Skeletal muscle tissue (tissue), 4 donors: ENCODE results near the gene ZNF865. TPM values are rescaled to one million over a fixed set of nuclear protein-coding genes. Genes with fewer than 3 reads are reported as not detected.

Experiments
- H3K27ac ChIP-seq: one replicate; pipeline ENCODE4 v1.7.0; 2013; ENCODE audit warnings: mild to moderate bottlenecking, low read depth, low read length, inconsistent platforms
- H3K27me3 ChIP-seq, 3 donors: one replicate each; pipeline ENCODE4 v1.7.0; 2013; ENCODE audit warnings: low read length in 3 of 3; ENCODE audit not compliant: control insufficient read depth in 3 of 3, insufficient read depth in 3 of 3
- H3K36me3 ChIP-seq, 3 donors: one replicate each; pipeline ENCODE4 v1.7.0; 2013; ENCODE audit warnings: low read length in 3 of 3; ENCODE audit not compliant: control insufficient read depth in 3 of 3, insufficient read depth in 3 of 3
- H3K4me1 ChIP-seq, 3 donors: one replicate each; pipeline ENCODE4 v1.7.0; 2013; ENCODE audit warnings: low read length in 3 of 3, mild to moderate bottlenecking in 3 of 3; ENCODE audit not compliant: control insufficient read depth in 3 of 3, insufficient read depth in 3 of 3
- H3K4me3 ChIP-seq, 3 donors: one replicate each; pipeline ENCODE4 v1.7.0; 2013; ENCODE audit warnings: low read length in 3 of 3
- H3K9ac ChIP-seq, 3 donors: one replicate each; pipeline ENCODE4 v1.7.0; 2013; ENCODE audit warnings: low read length in 3 of 3, mild to moderate bottlenecking in 3 of 3, moderate library complexity in 2 of 3, low read depth in 1 of 3
- H3K9me3 ChIP-seq, 3 donors: one replicate each; pipeline ENCODE4 v1.7.0; 2013; ENCODE audit warnings: low read length in 3 of 3; ENCODE audit not compliant: control insufficient read depth in 3 of 3
- total RNA-seq: library from RNA; depleted of rRNA; stranded (reverse); fragments of >200 nt; gene quantifications from one replicate; pipeline ENCODE4 v1.2.3, GENCODE V29; 2014
- donor health status: Osteomylitis.

Gene ZNF865
- total RNA-seq, 1 donor from 2014 or later, result 1.0 TPM

GRCh38 chr19:55648585-55649267 lies 43.3 kb downstream of the ZNF865 start:
- Histone ChIP-seq H3K4me1 (peaks cover 32 to 40% (median 35%) of the 10 kb centered on the region in 3 donors), H3K9me3 (no peaks in the 10 kb centered on the region), H3K27ac (peak overlapping the region; percentile 60), H3K9ac (peak overlapping the region; percentile 80 to 88 (median 87)), H3K36me3 (peaks cover 12 to 16% (median 14%) of the 10 kb centered on the region in 3 donors), H3K27me3 (no peaks in the 10 kb centered on the region), H3K4me3 (peak overlapping the region; percentile 78 to 87 (median 85))

- H3K4me3 ChIP-seq, result peak overlapping the region; percentile 78 to 87 (median 85)
- peaks cover 26 to 32% (median 27%) of the 10 kb centered on the region in 3 donors for H3K4me1 ChIP-seq
- no peaks in the 10 kb centered on the region for H3K27me3 ChIP-seq
- no peaks in the 10 kb centered on the region for H3K9me3 ChIP-seq
- H3K9ac ChIP-seq, result peak overlapping the region in 1 of 3 donors; percentile 88
- H3K36me3 ChIP-seq, result peaks cover 12 to 16% (median 12%) of the 10 kb centered on the region in 3 donors
- no peak overlapping the region for H3K27ac ChIP-seq
These were observed 44.0 kb downstream of the ZNF865 start for GRCh38 chr19:55649268-55650125.

DNA sequence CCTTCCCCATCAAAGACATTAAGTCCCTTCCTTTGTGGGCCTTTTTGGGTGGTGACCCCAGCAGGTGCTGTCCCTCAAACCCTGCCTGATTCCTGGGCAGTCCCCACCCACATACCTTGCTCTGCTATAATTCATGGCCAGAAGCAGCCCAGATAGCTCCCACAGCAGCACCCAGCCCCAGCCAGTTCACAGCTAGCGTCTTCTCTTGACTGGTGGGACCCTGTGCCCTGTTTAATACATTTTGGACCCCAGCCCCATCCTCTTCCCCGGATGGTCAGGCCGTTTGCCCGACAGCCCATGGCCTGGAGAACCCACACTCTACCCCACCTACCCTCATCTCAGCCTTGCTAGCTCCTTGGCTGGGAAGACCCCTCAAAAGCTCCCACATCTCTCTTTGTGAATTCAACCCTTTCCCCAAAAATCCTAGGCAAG lies 44.7 kb downstream of the ZNF865 start:
- peaks cover 6 to 11% (median 7%) of the 10 kb centered on the region in 3 donors for H3K36me3 ChIP-seq
- H3K4me1 ChIP-seq, result peaks cover 20 to 26% (median 22%) of the 10 kb centered on the region in 3 donors
- H3K27ac ChIP-seq, result no peak overlapping the region
- no peaks in the 10 kb centered on the region for H3K27me3 ChIP-seq
- no peaks in the 10 kb centered on the region for H3K9me3 ChIP-seq
- no peak overlapping the region for H3K4me3 ChIP-seq
- no peak overlapping the region for H3K9ac ChIP-seq

DNA sequence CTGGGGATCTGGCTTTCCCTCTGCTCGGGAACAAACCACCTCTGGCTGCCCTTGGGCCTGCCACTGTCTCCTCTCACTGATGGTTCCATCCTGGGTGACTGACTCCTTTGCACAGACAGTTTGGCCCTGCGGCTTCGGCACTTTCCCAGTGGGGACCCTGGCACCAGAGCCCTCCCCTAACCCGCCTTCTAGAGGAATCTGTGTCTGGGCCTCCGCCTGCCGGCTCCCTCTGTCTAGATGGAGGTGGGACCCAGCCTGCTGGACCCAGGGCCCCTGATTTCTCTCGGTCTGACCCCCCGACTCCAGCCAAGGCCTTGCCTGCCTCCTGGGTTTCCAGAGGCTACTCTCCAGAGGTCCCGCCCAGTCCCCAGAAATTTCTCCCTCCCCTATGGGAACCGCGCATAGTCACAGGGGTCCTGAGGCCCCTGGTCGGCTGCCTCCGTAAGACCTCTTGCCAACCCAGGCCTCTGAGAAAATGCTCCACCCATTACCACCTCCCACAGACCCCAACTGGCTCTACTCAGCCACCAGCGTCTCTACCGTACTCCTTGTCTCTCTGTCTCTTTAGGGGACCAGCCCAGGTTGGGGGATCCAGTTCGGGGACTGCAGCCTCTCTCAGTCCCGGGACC lies 45.3 kb downstream of the ZNF865 start:
- H3K9ac ChIP-seq, result no peak overlapping the region
- H3K27ac ChIP-seq, result no peak overlapping the region
- H3K36me3 ChIP-seq, result peaks cover under 1 to 6% (median 2%) of the 10 kb centered on the region in 3 donors
- no peak overlapping the region for H3K4me3 ChIP-seq
- H3K27me3 ChIP-seq, result no peaks in the 10 kb centered on the region
- peaks cover 24 to 26% (median 24%) of the 10 kb centered on the region in 3 donors for H3K4me1 ChIP-seq
- H3K9me3 ChIP-seq, result no peaks in the 10 kb centered on the region

DNA sequence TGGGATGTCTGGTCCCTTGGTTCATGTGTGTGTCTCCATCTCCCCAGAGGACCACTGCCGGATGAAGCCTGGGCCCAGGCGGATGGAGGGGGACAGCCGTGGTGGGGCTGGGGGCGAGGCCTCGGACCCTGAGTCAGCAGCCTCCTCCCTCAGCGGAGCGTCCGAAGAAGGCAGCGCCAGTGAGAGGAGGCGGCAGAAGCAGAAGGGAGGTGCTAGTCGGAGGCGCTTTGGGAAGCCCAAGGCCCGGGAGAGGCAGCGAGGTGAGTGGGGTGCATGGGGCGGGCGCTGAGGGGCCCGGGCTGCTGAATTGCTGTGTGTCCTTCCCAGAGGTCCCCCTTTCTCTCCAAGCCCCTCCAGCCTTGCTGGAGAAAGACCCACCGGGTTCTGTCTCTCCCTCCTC lies 45.8 kb downstream of the ZNF865 start:
- no peak overlapping the region for H3K9ac ChIP-seq
- H3K36me3 ChIP-seq, result peaks cover 0 to 6% (median 2%) of the 10 kb centered on the region in 3 donors

GRCh38 chr19:55652311-55653128 lies 47.1 kb downstream of the ZNF865 start:
- no peak overlapping the region for H3K4me3 ChIP-seq
- no peaks in the 10 kb centered on the region for H3K9me3 ChIP-seq
- peaks cover 35 to 37% (median 35%) of the 10 kb centered on the region in 3 donors for H3K4me1 ChIP-seq

More for the DNA sequence above, 45.8 kb downstream of the ZNF865 start:
- Histone ChIP-seq H3K27me3 (no peaks in the 10 kb centered on the region), H3K27ac (no peak overlapping the region), H3K4me1 (peaks cover 29 to 31% (median 29%) of the 10 kb centered on the region in 3 donors), H3K9me3 (no peaks in the 10 kb centered on the region), H3K4me3 (no peak overlapping the region)

DNA sequence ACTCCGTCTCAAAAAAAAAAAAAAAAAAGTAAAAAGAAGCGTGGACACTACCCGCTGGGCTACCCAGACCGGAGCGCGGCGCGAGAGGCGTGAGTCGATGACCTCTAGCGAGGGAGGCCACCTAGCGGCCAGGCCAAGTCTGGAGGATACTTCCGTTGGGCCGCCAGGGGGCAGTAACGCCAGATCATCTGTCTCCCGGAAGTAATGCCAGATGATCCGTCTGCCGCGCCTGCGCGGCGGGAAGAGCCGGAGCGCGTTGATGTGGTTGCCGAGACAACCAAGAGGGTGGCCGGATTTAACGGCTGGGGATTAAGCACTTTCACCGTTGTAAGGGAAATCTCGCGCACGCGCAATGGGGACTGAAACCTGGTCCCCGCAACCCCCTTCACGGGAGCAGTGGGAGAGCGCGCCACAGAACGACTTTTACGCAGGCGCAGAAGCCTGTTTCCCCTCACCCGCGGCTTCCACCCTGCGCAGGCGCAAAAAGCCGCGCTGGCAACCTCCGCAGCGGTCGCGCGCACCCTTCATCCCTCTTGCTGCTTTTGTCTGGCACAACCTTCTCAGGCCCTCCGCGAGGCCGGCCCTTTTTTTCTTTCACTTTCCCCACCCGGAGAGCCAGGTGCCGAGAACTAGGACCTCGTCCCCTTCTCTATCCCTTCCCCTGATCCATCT lies 48.3 kb downstream of the ZNF865 start:
- peak overlapping the region; percentile 90 to 100 (median 96) for H3K9ac ChIP-seq
- H3K27ac ChIP-seq, result peak overlapping the region; percentile 99
- peaks cover 0 to 6% (median 4%) of the 10 kb centered on the region in 3 donors for H3K36me3 ChIP-seq
- peak overlapping the region; percentile 87 to 98 (median 95) for H3K4me3 ChIP-seq
- peaks cover 41 to 42% (median 41%) of the 10 kb centered on the region in 3 donors for H3K4me1 ChIP-seq
- H3K27me3 ChIP-seq, result no peaks in the 10 kb centered on the region
- H3K9me3 ChIP-seq, result no peaks in the 10 kb centered on the region

More at GRCh38 chr19:55652311-55653128, 47.1 kb downstream of the ZNF865 start:
- Histone ChIP-seq H3K27me3 (no peaks in the 10 kb centered on the region), H3K27ac (no peak overlapping the region), H3K36me3 (peaks cover 0 to 6% (median 4%) of the 10 kb centered on the region in 3 donors), H3K9ac (no peak overlapping the region)

GRCh38 chr19:55654323-55654867 lies 48.9 kb downstream of the ZNF865 start:
- peaks cover 0 to 6% (median 4%) of the 10 kb centered on the region in 3 donors for H3K36me3 ChIP-seq
- no peaks in the 10 kb centered on the region for H3K9me3 ChIP-seq
- H3K27me3 ChIP-seq, result no peaks in the 10 kb centered on the region
- H3K4me3 ChIP-seq, result peak overlapping the region; percentile 87 to 98 (median 95)
- H3K9ac ChIP-seq, result peak overlapping the region; percentile 90 to 100 (median 96)
- H3K4me1 ChIP-seq, result peaks cover 35 to 42% (median 39%) of the 10 kb centered on the region in 3 donors
- peak overlapping the region; percentile 99 for H3K27ac ChIP-seq
